Calu3 (cell line): Measurements from ENCODE around the gene TJP3. TPM values are rescaled to one million over a fixed set of nuclear protein-coding genes. Genes with fewer than 3 reads are reported as not detected.

ENCODE experiments used
- BruUV-seq: library from RNA; stranded (reverse); fragments of 400-500 nt; replicated peaks from 2 replicates; lab custom pipeline; 2021; lab: Mats Ljungman, UMichigan
- CTCF ChIA-PET: fragments of 300-600 bp; sonication (Branson Sonifier 250); formaldehyde crosslinking; loops from one replicate; lab custom pipeline; 2022; ENCODE audit warnings: antibody characterized with exemption; lab: Charles Lee
- DNase-seq: peaks from one replicate; pipeline ENCODE4 v3.0.0; 2022
- H3K27ac Mint-ChIP-seq: one replicate; pipeline ENCODE4 v1.8.0; 2022; ENCODE audit warnings: mixed read lengths; ENCODE audit not compliant: unreplicated experiment
- H3K27me3 Mint-ChIP-seq: one replicate; pipeline ENCODE4 v1.8.0; 2022; ENCODE audit warnings: mixed read lengths; ENCODE audit not compliant: unreplicated experiment
- H3K36me3 Mint-ChIP-seq: one replicate; pipeline ENCODE4 v1.8.0; 2022; ENCODE audit warnings: mild to moderate bottlenecking, moderate library complexity, mixed read lengths; ENCODE audit not compliant: insufficient read depth, unreplicated experiment
- H3K4me1 Mint-ChIP-seq: one replicate; pipeline ENCODE4 v1.8.0; 2022; ENCODE audit warnings: mild to moderate bottlenecking, low read depth, mixed read lengths; ENCODE audit not compliant: unreplicated experiment
- H3K4me3 Mint-ChIP-seq: one replicate; pipeline ENCODE4 v1.8.0; 2022; ENCODE audit warnings: mild to moderate bottlenecking, low read depth, moderate library complexity, mixed read lengths; ENCODE audit not compliant: unreplicated experiment
- H3K9me3 Mint-ChIP-seq: one replicate; pipeline ENCODE4 v1.8.0; 2022; ENCODE audit warnings: low read depth, mixed read lengths; ENCODE audit not compliant: unreplicated experiment
- CTCF ChIP-seq: fragments of 200-600 bp; IDR thresholded peaks from one replicate; pipeline ENCODE4 v1.8.0; 2022; ENCODE audit warnings: antibody characterized with exemption; ENCODE audit not compliant: unreplicated experiment
- intact Hi-C: fragments of 100-400 bp; cut with micrococcal nuclease; formaldehyde crosslinking; loops from one replicate; pipeline ENCODE4 v1.10.0; 2022; ENCODE audit not compliant: unreplicated experiment
- total RNA-seq: library from RNA; stranded (reverse); gene quantifications from 2 replicates; pipeline ENCODE4 v1.2.3, GENCODE V29; 2022

TJP3 gene
- total RNA-seq, 1 experiment from 2014 or later: 84.8 TPM

GRCh38 chr19:3700242-3701032, 7.7 kb upstream of the TJP3 start, which contains the start of gene PIP5K1C:
Gene PIP5K1C (minus strand): TSS chr19:3700468. CDS start chr19:3700390, 78 bp downstream.
- Mint-ChIP-seq H3K9me3 (no peaks in the 10 kb centered on the region), H3K27me3 (no peaks in the 10 kb centered on the region), H3K4me1 (no peaks in the 10 kb centered on the region), H3K36me3 (peaks cover 23% of the 10 kb centered on the region), H3K4me3 (peak within 1 kb of the TSS; percentile 73), H3K27ac (no peak within 1 kb of the TSS)
- CTCF ChIA-PET: interaction anchor here (1.8 kb wide), 1 partner anchor 8 kb away, joined by 5 read pairs; the partner anchor contains the start of gene TJP3
- peak; percentile 59 for TF ChIP-seq CTCF
- no TSS peak for BruUV-seq
- DNase-seq: peak; percentile 94
- intact Hi-C loops: no loop called here

- intact Hi-C loops: no loop called here
- no peaks in the 10 kb centered on the region for H3K4me1 Mint-ChIP-seq
- CTCF ChIA-PET: interaction anchor here (0.6 kb wide), 1 partner anchor 378 kb away, joined by 6 read pairs; no protein-coding TSS in a partner anchor
- H3K9me3 Mint-ChIP-seq: no peaks in the 10 kb centered on the region
- H3K36me3 Mint-ChIP-seq: peaks cover 23% of the 10 kb centered on the region
- no peak for TF ChIP-seq CTCF
- BruUV-seq: no TSS peak
- H3K27ac Mint-ChIP-seq: no peak overlapping the region
- no peak for DNase-seq
- H3K4me3 Mint-ChIP-seq: no peak overlapping the region
- H3K27me3 Mint-ChIP-seq: no peaks in the 10 kb centered on the region
Measured at GRCh38 chr19:3701200-3701599, 7.0 kb upstream of the TJP3 start.

GRCh38 chr19:3707868-3708206, 347 bp upstream of the TJP3 start:
- H3K27ac Mint-ChIP-seq: peak overlapping the region; percentile 72
- intact Hi-C loops: no loop called here
- peaks cover 37% of the 10 kb centered on the region for H3K36me3 Mint-ChIP-seq
- CTCF ChIA-PET: interaction anchor here (1.4 to 1.7 kb wide), 2 partner anchors 8 to 141 kb away, joined by 4 to 5 read pairs; partner anchors contain the start of gene PIP5K1C
- peak overlapping the region; percentile 75 for H3K4me3 Mint-ChIP-seq
- no peak for DNase-seq
- H3K9me3 Mint-ChIP-seq: no peaks in the 10 kb centered on the region
- no peak for TF ChIP-seq CTCF
- H3K4me1 Mint-ChIP-seq: peaks cover 16% of the 10 kb centered on the region
- no peaks in the 10 kb centered on the region for H3K27me3 Mint-ChIP-seq
- BruUV-seq: no TSS peak

- CTCF ChIA-PET: interaction anchor here (0.6 to 1.3 kb wide), 5 partner anchors 10 to 275 kb away, joined by 3 to 9 read pairs (median 4); partner anchors contain the start of genes EEF2 and MRPL54
Measured at GRCh38 chr19:3710265-3710812, 2.2 kb downstream of the TJP3 start.

More at GRCh38 chr19:3710265-3710812, 2.2 kb downstream of the TJP3 start:
- no peaks in the 10 kb centered on the region for H3K9me3 Mint-ChIP-seq
- DNase-seq: peak; percentile 94
- no peaks in the 10 kb centered on the region for H3K27me3 Mint-ChIP-seq
- H3K36me3 Mint-ChIP-seq: peaks cover 43% of the 10 kb centered on the region
- TF ChIP-seq CTCF: no peak
- H3K27ac Mint-ChIP-seq: peak overlapping the region; percentile 94
- peak overlapping the region; percentile 75 for H3K4me3 Mint-ChIP-seq
- H3K4me1 Mint-ChIP-seq: peaks cover 25% of the 10 kb centered on the region
- intact Hi-C loops: no loop called here
- BruUV-seq: no TSS peak
